Measurements from ENCODE around the gene RBM12.

Gene RBM12

GRCh38 chr20:35653430-35653734 is 11.3 kb downstream of the RBM12 start:
- no peak for DNase-seq

- DNase-seq: no peak
Measured at GRCh38 chr20:35652641-35653429, 11.9 kb downstream of the RBM12 start.

GRCh38 chr20:35651958-35652357 is 12.7 kb downstream of the RBM12 start:
- no peak for DNase-seq

- no peak for DNase-seq
Measured at GRCh38 chr20:35650632-35651031, 14.1 kb downstream of the RBM12 start.

GRCh38 chr20:35648836-35649235 is 15.9 kb downstream of the RBM12 start:
- no peak for DNase-seq

- DNase-seq: no peak
Measured at GRCh38 chr20:35644806-35645205, 19.9 kb downstream of the RBM12 start.

- no peak for DNase-seq
Measured at GRCh38 chr20:35643045-35643444, 21.7 kb downstream of the RBM12 start.

- DNase-seq: no peak
Measured at GRCh38 chr20:35641743-35642142, 23.0 kb downstream of the RBM12 start.

GRCh38 chr20:35640724-35641123 is 24.0 kb downstream of the RBM12 start:
- DNase-seq: no peak

- no peak for DNase-seq
Measured at GRCh38 chr20:35638751-35639150, 25.9 kb downstream of the RBM12 start.

GRCh38 chr20:35637276-35637675 is 27.4 kb downstream of the RBM12 start:
- no peak for DNase-seq

- no peak for DNase-seq
Measured at GRCh38 chr20:35636095-35636494, 28.6 kb downstream of the RBM12 start.

GRCh38 chr20:35635652-35636051 is 29.0 kb downstream of the RBM12 start:
- DNase-seq: no peak

GRCh38 chr20:35632539-35633115 is 32.1 kb downstream of the RBM12 start:
- DNase-seq: no peak

GRCh38 chr20:35630636-35631035 is 34.1 kb downstream of the RBM12 start:
- no peak for DNase-seq

- no peak for DNase-seq
Measured at GRCh38 chr20:35629427-35630145, 35.1 kb downstream of the RBM12 start.

GRCh38 chr20:35627121-35627520 is 37.6 kb downstream of the RBM12 start:
- no peak for DNase-seq

- DNase-seq: no peak
Measured at GRCh38 chr20:35626386-35627001, 38.2 kb downstream of the RBM12 start.

GRCh38 chr20:35625584-35626385 is 38.9 kb downstream of the RBM12 start:
- no peak for DNase-seq

- no peak for DNase-seq
Measured at GRCh38 chr20:35621560-35621946, 43.1 kb downstream of the RBM12 start.

- DNase-seq: no peak
Measured at GRCh38 chr20:35620818-35621559, 43.7 kb downstream of the RBM12 start.
